Mucosa of rectum (tissue), 2 donors: ENCODE data around the gene PTPRG.

Source experiments
- H3K27ac ChIP-seq, 2 donors: one replicate each; pipeline ENCODE4 v1.7.0; 2013; ENCODE audit warnings: inconsistent platforms in 2 of 2, low read depth in 2 of 2, low read length in 2 of 2
- H3K27me3 ChIP-seq, 2 donors: one replicate each; pipeline ENCODE4 v1.7.0; 2013; ENCODE audit warnings: low read length in 2 of 2; ENCODE audit not compliant: control insufficient read depth in 2 of 2, insufficient read depth in 2 of 2
- H3K36me3 ChIP-seq, 2 donors: one replicate each; pipeline ENCODE4 v1.7.0; 2013; ENCODE audit warnings: low read length in 2 of 2; ENCODE audit not compliant: control insufficient read depth in 2 of 2, insufficient read depth in 2 of 2
- H3K4me1 ChIP-seq, 2 donors: one replicate each; pipeline ENCODE4 v1.7.0; 2013; ENCODE audit warnings: low read length in 2 of 2, mild to moderate bottlenecking in 1 of 2; ENCODE audit not compliant: control insufficient read depth in 2 of 2, insufficient read depth in 2 of 2
- H3K4me3 ChIP-seq, 2 donors: one replicate each; pipeline ENCODE4 v1.7.0; 2013; ENCODE audit warnings: low read length in 2 of 2
- H3K9ac ChIP-seq, 2 donors: one replicate each; pipeline ENCODE4 v1.7.0; 2013; ENCODE audit warnings: low read length in 2 of 2, low read depth in 1 of 2, mild to moderate bottlenecking in 1 of 2
- H3K9me3 ChIP-seq, 2 donors: one replicate each; pipeline ENCODE4 v1.7.0; 2013; ENCODE audit warnings: low read length in 2 of 2; ENCODE audit not compliant: control insufficient read depth in 2 of 2
- donor health status: healthy.
- donor health status: Normal muscosa, but diverticular disease.

PTPRG gene

DNA sequence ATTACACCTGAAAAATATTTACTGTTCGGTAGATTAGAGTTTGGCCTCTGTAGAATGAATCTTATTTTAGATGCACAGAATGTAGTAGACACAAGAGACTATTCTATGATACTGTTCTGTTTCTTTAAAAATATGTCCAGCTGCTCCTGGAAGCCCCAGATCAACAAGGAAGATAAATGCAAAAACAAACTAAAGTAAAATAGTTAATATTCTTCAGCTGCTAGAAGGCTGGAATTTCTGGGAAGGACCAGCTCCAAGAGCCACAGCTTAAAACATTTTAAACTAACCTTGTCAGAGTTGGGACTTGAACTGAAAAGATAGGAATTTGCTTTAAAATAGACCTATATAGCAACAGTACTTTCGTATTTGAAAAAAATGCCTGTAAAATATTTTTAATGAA, 277.9 kb downstream of the PTPRG start:
- Histone ChIP-seq H3K9me3 (no peaks in the 10 kb centered on the region), H3K4me3 (no peak overlapping the region), H3K9ac (no peak overlapping the region), H3K36me3 (no peaks in the 10 kb centered on the region), H3K27me3 (no peaks in the 10 kb centered on the region), H3K4me1 (no peaks in the 10 kb centered on the region), H3K27ac (no peak overlapping the region)

DNA sequence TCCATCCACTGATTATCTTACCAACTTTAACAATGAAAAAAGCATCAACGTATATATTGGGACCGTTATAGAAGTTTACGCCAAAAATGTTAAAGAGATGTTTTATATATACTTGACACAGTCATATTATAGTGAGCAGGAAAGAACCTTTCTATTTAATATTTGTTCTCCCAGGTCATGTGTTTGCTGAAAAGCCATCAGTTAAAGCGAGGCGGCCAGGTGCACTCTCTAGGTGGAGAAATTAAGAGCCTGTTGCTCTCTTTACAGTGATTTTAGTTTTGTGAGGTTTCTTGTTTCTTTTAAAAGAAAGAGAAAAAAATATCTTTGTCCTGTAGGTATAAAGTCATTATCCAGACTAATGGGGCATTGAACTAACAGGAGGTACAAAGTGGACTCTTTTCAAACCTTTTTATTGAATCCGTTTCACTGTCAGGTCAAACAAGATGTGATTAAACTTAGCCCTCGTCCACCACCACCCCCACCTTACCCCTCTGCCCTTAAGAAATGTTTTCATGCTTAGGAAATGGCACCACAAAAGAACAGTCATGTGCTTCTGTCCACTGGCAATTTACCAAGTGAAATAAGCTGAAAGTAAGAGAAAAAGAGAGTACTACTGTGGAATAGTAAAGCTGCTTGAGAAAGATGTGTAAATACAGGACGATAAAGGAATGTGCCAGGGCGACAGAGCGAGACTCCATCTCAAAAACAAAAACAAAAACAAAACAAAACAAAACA, 279.9 kb downstream of the PTPRG start:
- no peak overlapping the region for H3K9ac ChIP-seq
- no peaks in the 10 kb centered on the region for H3K27me3 ChIP-seq
- H3K36me3 ChIP-seq = no peaks in the 10 kb centered on the region
- peaks cover 0 to 2% of the 10 kb centered on the region in 2 donors for H3K4me1 ChIP-seq
- H3K4me3 ChIP-seq = no peak overlapping the region
- no peaks in the 10 kb centered on the region for H3K9me3 ChIP-seq
- no peak overlapping the region for H3K27ac ChIP-seq

DNA sequence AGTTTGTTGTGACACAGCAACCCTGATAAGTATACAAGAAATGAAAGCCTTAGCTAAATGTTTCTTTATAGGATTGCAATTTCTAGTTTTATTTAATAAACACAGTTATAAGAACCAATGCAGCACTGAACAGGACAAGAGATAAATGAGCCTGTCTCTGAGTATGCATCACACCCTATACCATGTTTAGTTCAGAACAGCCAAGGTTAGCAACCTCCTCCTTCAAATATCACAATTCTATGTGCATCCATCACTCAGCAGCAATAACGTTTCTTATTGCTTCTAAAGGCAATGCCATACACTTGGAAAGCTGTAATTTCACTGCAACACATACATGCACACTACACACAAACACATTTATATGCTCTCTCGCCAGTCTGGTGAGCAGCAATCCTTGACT, 280.6 kb downstream of the PTPRG start:
- Histone ChIP-seq H3K4me3 (no peak overlapping the region), H3K27me3 (no peaks in the 10 kb centered on the region), H3K9ac (no peak overlapping the region), H3K27ac (no peak overlapping the region), H3K4me1 (peaks cover 5 to 9% of the 10 kb centered on the region in 2 donors), H3K9me3 (no peaks in the 10 kb centered on the region), H3K36me3 (no peaks in the 10 kb centered on the region)

DNA sequence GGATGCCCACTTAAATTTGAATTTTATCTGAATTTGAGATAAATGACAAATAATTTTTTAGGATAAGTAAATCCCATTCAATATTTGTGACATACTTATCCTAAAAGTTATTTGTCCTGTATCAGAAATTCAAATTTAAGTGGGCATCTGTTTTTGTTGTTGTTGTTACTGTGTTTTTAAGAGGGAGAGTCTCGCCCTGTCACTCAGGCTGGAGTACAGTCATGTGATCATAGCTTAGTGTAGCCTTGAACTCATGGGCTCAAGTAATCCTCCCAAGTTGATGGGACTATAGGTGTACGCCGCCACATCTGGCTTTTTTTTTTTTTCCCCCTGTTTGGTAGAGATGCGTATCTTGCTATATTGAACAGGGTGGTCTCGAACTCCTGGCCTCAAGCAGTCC, 283.0 kb downstream of the PTPRG start:
- H3K9ac ChIP-seq = no peak overlapping the region
- no peaks in the 10 kb centered on the region for H3K27me3 ChIP-seq
- peaks cover 19 to 28% of the 10 kb centered on the region in 2 donors for H3K4me1 ChIP-seq
- H3K36me3 ChIP-seq = no peaks in the 10 kb centered on the region
- no peaks in the 10 kb centered on the region for H3K9me3 ChIP-seq
- H3K27ac ChIP-seq = no peak overlapping the region
- H3K4me3 ChIP-seq = no peak overlapping the region

DNA sequence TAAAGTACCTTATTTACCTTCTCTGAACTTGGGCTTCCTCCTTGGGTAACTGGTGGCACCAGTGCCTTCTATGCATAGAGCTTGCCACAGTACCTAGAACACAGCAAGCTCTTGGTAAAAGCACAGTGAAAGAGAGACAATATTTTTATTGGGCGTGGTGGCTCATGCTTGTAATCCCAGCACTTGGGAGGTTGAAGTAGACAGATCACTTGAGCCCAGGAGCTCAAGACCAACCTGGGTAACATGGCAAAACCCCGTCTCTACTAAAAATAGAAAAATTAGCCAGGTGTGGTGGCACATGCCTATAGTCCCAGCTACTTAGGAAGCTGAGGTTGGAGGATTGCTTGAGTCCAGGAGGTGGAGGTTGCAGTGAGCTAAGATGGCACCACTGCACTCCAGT, 285.1 kb downstream of the PTPRG start:
- H3K36me3 ChIP-seq = no peaks in the 10 kb centered on the region
- H3K9me3 ChIP-seq = no peaks in the 10 kb centered on the region
- no peak overlapping the region for H3K9ac ChIP-seq
- no peak overlapping the region for H3K4me3 ChIP-seq
- H3K27ac ChIP-seq = peak overlapping the region in 1 of 2 donors; percentile 76
- peaks cover 22 to 28% of the 10 kb centered on the region in 2 donors for H3K4me1 ChIP-seq
- no peaks in the 10 kb centered on the region for H3K27me3 ChIP-seq

DNA sequence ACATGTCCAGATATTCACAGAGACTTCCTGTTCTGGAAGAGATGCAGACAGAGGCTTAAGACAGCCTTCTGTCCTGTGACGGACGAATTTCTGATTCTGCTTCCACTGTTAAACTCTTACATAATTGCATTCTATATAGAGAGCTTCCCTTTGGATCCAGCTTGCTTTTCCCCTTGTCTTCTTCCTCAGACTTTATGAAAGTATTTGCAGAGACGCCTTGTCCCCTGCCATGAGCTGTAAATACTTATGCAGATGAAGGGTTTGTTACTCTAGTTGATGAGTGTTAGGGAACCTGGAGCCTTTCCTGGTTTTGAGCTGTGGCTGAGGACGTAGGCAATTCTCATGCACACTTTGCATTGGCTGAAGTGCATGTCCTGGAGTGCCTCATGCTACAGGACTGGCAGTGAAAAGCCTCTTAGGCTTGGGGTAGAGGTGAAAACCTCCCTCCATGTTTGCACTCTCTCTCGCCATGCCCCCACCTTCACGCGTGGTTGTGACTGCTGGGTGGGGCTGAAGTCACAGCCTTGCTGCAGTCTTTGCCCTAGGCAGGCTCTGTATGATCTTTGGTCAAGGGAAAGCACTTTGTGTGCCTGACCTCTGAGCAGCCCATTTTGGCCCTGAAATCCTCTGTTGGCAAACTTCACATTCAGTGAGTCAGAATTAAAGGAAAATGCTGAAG, 286.6 kb downstream of the PTPRG start:
- Histone ChIP-seq H3K9ac (peak overlapping the region in 1 of 2 donors; percentile 35), H3K4me1 (peaks cover 22 to 28% of the 10 kb centered on the region in 2 donors), H3K9me3 (no peaks in the 10 kb centered on the region), H3K36me3 (no peaks in the 10 kb centered on the region), H3K4me3 (peak overlapping the region; percentile 29 to 58), H3K27ac (peak overlapping the region; percentile 74 to 76), H3K27me3 (no peaks in the 10 kb centered on the region)

DNA sequence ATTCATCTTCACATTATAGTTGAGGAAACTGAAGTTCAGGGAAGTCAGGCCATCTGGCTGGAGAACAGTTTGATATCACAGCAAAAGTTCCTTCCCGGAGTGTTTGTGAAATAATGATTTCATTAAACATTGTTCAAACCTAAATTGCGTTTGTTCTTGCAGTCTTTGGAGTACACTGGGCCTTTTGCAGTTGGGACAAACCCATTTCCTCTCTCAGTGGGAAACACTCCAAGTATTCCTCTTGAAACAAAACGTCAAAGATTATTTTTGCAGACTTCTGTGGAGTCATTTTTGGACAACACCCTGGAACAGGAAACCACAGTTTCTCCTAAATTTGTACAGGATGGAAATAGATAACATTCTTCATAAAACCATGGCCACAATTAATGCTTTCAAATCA, 287.5 kb downstream of the PTPRG start:
- H3K9me3 ChIP-seq = no peaks in the 10 kb centered on the region
- no peaks in the 10 kb centered on the region for H3K36me3 ChIP-seq
- peak overlapping the region; percentile 74 to 76 for H3K27ac ChIP-seq
- H3K4me1 ChIP-seq = peaks cover 22 to 28% of the 10 kb centered on the region in 2 donors
- no peak overlapping the region for H3K4me3 ChIP-seq
- H3K27me3 ChIP-seq = no peaks in the 10 kb centered on the region
- peak overlapping the region in 1 of 2 donors; percentile 26 for H3K9ac ChIP-seq

DNA sequence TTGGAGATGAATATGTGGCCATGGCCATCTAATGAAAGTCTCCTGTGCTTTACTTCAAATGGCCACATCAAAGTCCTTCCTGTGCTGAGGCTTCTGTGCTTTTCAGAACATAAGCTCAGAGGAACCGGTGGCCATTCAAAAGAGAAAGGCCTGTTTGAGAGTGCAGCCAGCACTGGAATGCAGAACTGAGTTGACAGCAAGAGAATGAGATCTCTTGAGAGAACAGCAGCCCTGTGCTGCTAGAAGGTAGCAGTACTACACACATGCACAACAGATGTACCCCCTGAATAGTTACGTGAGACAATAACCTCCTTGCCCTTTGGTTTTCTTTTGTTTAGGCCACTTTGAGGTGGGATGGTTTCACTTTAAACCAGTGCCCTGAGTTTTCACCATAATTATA, 292.5 kb downstream of the PTPRG start:
- H3K36me3 ChIP-seq = no peaks in the 10 kb centered on the region
- H3K4me3 ChIP-seq = no peak overlapping the region
- peaks cover 2 to 4% of the 10 kb centered on the region in 2 donors for H3K4me1 ChIP-seq
- H3K9me3 ChIP-seq = no peaks in the 10 kb centered on the region
- H3K27ac ChIP-seq = no peak overlapping the region
- H3K27me3 ChIP-seq = no peaks in the 10 kb centered on the region
- H3K9ac ChIP-seq = no peak overlapping the region

DNA sequence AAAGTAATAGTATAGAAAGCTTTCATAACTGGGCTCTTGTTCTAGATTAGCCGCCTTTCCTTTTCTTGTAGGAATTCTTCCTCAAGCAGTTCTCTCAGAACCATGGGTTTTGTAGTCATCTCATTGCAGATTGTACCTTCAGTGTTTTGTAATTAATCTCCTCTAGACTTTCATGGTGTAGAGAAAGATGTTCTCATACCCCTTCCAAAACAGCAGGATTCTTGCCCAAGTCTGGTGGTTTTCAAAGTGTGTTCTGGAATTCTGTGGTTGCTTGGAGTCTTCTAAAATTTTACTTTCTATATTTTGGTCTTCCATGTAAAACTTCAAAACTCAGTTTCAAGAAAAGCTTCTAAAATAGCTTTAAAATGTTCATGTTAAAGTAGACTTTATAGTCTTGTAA, 293.8 kb downstream of the PTPRG start:
- Histone ChIP-seq H3K4me3 (no peak overlapping the region), H3K36me3 (no peaks in the 10 kb centered on the region), H3K4me1 (no peaks in the 10 kb centered on the region), H3K27ac (no peak overlapping the region), H3K9me3 (no peaks in the 10 kb centered on the region), H3K9ac (no peak overlapping the region), H3K27me3 (no peaks in the 10 kb centered on the region)

DNA sequence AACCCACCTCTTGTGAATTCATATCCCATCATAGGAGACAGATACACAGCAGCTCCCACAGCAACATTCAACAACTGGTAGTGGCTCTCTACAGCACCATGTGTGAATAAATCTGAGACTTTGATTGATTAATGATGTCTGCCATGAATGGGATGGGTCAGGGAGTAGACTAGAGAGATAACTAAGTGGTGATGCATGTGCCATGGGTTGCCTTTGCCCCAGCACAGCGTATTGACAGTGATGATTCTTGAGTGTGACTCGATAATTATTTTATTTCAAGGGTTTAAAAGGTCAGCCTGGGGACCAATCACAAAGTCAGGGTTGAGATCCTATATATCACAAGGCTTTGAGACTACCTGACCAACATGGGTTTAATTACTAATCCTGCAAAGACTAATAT, 295.9 kb downstream of the PTPRG start:
- H3K4me1 ChIP-seq = no peaks in the 10 kb centered on the region
- H3K36me3 ChIP-seq = no peaks in the 10 kb centered on the region

More for the DNA sequence above, 295.9 kb downstream of the PTPRG start:
- H3K27me3 ChIP-seq = no peaks in the 10 kb centered on the region
- no peak overlapping the region for H3K27ac ChIP-seq
- no peak overlapping the region for H3K4me3 ChIP-seq
- H3K9me3 ChIP-seq = no peaks in the 10 kb centered on the region
- H3K9ac ChIP-seq = no peak overlapping the region
